Inflammatory macrophage treated with lipopolysaccharide for 4 hours (primary cell): Measurements from ENCODE around the gene TUBGCP3.

ENCODE experiments used
- DNase-seq: peaks from one replicate; pipeline ENCODE4 v3.0.0-alpha.2; 2020

The TUBGCP3 gene

DNA sequence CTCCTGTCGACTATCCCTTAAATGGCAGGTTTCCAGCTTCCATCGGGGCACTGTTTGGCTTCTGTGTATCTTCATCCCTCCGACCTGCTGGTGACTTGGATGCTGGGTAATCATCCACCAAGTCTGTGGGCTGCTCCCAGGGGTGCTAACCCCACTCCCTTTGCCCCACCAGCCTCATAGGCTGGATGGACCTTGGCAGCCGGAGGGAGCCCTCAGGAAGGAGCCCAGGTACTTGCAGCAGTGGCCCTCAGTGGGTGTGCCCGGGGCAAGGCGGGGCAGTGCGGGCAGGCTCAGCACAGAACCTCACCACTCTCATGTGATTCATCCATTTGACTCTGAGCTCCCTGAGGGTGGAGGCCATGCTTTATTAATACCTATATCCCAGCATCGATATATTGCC lies 27.4 kb upstream of the TUBGCP3 start:
- no peak for DNase-seq

GRCh38 chr13:112614835-112615234 lies 26.9 kb upstream of the TUBGCP3 start:
- no peak for DNase-seq

GRCh38 chr13:112608212-112608611 lies 20.3 kb upstream of the TUBGCP3 start:
- no peak for DNase-seq

DNA sequence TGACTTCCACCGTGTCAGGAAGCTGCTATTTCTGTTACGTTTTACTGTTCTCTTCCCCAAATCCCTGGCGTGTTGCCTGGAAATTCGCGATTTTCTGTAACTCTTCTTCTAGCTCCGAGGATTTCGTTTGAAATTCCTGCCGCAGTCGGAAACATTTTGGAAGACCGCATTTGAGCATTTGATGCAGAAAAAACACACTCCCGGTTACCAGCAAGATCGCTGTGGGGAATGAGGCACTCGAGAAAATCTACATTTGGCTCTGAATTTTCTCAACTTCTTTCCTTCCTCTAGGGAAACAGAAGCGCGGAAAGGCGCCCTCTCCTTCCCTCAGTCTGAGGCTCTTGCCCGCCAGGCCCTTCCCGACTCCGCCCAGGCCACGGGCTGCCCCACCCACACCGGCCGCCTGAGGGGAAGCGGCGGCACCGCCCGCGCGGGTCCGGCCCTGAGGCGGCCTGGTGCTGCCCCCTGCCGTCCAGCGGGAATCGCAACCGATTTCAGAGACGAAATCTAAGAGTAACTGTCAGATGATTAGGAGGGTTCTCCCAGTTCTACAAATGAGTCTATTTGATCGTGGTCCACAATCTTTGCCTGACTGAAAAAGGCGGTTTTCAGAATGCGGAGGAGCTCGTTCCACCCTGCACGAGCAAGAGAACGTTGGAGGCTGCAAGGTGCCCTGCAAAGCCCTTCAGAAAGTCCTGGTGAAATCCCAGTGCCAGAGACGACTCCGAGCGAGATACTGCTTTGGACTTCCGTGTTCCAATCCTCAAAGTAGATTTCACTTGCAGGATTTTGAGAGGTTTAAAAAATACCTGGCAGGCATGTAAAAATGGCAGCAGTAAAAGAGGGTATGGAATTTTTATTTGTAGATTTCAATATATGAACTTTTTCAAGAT lies 18.4 kb upstream of the TUBGCP3 start:
- peak; percentile 92 for DNase-seq

GRCh38 chr13:112605531-112605990 lies 17.6 kb upstream of the TUBGCP3 start:
- DNase-seq, result no peak

GRCh38 chr13:112603641-112604225 lies 15.8 kb upstream of the TUBGCP3 start:
- no peak for DNase-seq

GRCh38 chr13:112602189-112602588 lies 14.2 kb upstream of the TUBGCP3 start:
- DNase-seq, result no peak

- DNase-seq, result no peak
Measured at GRCh38 chr13:112601371-112601770, 13.4 kb upstream of the TUBGCP3 start.

DNA sequence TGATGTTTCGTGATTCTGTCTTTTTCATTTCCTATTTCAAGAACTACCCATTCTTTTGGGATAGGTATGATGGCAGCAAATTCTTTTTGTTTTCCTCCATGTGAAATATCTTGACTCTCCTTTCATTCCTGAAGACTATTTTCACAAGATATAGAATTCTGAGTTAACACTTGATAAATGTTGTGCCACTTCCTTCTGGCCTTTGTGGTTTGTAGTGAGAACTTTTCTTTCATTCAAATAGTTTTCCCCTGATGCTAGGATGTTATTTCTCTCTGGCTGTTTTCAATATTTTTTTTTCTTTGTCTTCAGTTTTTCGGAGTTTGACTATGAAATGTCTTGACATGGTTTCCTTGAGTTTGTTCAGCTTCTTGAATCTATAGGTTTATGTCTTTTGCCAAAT lies 8.3 kb upstream of the TUBGCP3 start:
- no peak for DNase-seq

DNA sequence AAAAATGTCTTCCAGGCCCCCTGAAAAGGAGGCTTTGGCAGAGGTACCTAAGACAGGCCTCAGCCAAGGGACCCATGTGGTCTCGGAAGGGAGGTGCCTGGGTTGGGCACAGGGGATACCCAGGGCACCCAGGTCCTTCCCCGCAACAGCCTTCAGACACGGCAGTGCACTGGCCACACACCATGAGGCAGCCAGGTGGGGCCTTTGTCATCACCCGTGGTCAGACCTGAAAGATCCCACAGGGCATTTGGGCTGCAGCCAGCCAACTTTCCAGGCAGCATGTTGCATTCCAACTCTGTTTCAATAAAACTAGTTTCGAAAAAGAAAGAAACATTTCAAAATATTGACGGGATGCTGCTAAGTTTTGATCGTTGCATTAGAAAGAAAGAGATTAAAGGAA lies 4.7 kb upstream of the TUBGCP3 start:
- DNase-seq, result no peak

GRCh38 chr13:112592181-112592580 lies 4.2 kb upstream of the TUBGCP3 start:
- no peak for DNase-seq

DNA sequence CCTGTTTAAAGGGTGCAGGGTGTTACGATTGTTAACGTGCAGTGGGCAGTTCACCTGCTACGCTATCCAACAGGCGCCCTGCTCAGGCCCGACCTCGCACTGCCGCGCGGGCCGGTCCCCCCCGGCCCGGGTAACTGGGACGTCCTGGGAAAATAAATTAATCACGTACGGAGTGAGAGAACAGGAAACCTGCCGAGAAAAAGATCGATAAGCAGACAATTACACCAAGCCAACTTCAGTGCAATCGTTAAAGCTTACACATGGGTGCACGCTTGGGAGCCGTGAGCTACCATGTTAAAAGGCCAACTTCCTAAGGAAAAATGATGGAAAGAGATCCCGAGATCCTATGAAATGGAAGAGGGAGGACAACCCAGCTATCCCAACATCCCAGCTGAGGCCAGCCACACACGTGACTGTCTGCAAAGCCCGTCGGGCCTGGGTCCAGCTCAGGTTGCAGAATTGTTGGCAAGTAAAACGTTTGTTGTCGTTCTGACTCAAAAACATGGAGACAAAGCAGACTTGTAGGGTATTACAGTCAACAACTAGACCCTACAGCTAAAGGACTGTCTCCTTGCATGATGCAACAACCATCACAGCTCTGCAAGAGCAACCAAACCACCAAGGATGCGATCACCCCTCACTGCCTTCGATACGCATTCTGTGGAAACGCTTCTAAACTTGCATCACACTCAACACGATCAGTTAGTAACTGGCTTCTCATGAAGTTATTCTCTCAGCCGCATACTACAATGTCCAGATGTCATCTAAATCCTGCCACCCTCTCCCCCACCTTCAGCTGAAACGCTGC lies 741 bp upstream of the TUBGCP3 start:
- DNase-seq, result no peak

DNA sequence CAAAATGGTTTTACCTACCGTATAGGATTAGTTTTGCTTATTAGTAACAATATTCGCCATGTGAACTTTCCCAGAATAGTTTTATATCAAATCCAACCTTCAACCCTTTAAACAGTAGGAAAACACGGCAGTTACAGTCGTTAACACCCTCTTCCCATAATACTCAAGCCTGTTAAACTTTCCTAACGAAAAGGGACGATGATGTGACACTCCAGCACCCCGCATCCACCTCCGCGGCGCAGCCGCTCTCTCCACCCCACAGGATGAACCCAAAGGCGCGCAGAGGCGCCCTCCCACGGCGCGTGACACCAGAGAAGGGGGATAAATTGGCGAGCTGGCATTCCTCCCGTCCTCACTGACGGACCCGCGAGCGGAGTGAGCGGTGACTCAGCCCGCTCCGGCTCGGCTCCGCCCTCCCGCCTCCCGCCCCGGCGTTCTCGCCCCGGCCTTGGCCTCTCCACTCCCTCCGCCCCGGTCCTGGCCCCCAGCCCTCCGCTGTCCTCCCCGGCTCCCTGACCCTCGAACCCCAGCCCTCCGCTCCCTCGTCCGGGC lies 665 bp downstream of the TUBGCP3 start:
- peak; percentile 87 for DNase-seq

DNA sequence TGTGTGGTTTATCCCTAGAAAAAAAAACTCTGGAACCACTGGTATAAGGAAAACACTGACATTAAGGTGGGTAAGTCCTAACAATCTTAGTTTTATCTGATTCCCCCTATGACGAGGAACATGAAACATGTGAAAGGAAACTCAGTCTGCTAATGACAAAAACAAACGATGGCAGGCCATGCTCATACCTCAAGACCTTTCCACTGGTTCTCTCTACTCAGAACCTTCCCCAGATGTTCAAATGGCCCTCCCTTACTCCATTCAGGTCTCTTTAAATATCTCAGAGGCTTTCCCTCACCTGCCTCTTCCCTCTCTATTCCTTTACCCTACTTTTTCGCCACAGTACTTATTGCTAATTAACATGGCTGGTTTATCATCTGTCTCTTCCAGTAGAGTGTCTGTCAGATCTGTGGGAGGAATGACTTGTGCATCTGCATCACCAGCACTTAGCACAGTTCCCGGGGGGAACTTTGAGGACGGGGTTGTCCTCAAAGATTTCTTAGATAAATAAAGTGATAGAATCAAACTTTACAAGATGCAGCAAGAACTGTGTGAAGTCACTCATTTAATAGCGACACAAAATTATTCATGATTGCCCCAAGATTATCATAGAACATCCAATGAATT lies 1.5 kb downstream of the TUBGCP3 start:
- DNase-seq, result peak; percentile 39

- DNase-seq, result peak; percentile 88
Measured at GRCh38 chr13:112583592-112584277, 4.2 kb downstream of the TUBGCP3 start.

GRCh38 chr13:112582263-112582662 lies 5.7 kb downstream of the TUBGCP3 start:
- DNase-seq, result peak; percentile 34

- no peak for DNase-seq
Measured at GRCh38 chr13:112580912-112581311, 7.0 kb downstream of the TUBGCP3 start.

DNA sequence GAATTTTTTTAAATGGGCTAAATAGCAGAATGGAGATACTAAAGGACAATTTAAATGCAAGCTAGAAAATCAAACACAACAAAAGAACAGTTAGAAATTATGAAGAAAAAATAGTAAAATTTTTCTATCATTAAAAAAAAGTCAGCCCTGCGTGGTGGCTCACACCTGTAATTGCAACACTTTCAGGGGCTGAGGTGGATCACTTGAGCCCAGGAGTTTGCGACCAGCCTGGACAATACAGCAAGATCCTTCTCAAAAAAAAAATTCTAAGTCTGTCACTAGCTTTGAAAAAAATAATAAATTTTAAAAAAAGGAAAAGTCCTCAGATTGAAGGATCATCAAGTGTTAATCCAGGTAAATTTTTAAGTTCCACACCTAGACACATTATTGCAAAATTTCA lies 7.7 kb downstream of the TUBGCP3 start:
- no peak for DNase-seq

DNA sequence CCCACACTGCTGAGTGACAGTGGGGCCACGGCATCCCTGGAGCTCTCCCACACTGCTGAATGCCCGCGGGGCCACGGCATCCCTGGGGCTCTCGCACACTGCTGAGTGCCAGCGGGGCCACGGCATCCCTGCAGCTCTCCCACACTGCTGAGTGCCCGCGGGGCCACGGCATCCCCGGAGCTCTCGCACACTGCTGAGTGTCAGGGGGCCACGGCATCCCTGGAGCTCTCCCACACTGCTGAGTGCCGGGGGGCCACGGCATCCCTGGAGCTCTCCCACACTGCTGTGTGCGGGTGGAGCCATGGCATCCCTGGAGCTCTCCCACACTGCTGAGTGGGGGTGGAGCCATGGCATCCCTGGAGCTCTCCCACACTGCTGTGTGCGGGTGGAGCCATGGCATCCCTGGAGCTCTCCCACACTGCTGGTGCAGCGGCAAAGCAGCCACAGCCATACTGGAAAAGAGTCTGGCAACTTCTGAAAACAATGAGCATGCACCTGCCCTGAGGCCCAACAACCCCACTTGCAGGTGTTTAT lies 8.6 kb downstream of the TUBGCP3 start:
- no peak for DNase-seq

DNA sequence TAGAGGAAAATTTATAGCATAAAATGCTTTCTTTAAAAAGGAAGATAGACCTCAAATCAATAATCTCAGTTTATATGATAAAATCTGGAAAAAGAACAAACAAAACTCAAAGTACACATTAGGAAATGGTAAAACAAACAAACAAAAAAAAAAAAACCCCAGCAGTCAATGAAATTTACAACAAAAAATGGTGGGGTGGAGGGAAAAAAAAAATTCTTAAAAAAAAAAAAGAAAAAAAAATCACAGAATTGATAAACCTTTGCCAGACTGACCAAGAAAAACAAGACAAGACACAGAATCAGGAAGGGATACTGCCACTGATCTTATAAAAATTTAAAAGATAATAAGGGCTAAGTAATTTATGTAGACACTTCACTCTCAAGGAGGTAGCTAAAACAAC lies 11.2 kb downstream of the TUBGCP3 start:
- no peak for DNase-seq

DNA sequence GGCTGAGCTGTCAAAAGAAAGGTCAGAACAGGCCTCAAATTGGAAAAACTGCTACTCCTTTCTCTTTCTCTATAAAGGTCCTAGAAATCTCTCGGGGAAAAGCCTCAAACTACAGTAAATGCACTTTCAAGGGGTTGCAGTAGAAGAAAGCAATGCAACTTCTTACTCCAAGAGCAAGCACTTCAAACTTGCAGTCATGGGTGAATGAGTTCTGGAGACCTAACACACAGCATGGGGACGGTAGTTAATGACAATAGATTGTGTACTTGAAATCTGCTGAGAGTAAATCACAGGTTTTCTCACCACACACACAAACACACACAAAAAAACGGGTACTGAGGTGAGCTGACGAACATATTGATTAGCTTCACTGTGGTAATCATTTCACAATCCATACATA lies 11.8 kb downstream of the TUBGCP3 start:
- DNase-seq, result no peak

GRCh38 chr13:112575675-112576074 lies 12.3 kb downstream of the TUBGCP3 start:
- DNase-seq, result no peak
